ENCODE results near the gene PGM2L1.

DNA sequence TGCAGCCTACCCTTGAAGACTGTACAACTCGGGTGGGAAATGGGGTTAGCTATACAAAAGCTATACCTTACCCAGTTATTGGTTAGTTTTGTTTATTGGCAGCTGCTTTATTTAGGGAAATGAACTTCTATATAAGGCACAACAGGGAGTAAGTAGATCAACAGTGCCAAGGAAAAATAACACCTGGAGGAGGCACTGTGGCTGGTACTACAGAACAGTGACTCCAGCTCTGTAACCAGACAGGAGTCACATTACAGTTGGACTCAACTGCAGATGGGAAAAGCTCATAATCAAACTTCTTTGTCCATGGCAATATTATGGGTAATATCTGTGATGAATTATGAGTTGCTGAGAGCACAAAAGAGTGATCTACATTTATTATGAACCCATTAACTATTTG lies 100.7 kb downstream of the PGM2L1 start:
- TF ChIP-seq, protein P1, sequence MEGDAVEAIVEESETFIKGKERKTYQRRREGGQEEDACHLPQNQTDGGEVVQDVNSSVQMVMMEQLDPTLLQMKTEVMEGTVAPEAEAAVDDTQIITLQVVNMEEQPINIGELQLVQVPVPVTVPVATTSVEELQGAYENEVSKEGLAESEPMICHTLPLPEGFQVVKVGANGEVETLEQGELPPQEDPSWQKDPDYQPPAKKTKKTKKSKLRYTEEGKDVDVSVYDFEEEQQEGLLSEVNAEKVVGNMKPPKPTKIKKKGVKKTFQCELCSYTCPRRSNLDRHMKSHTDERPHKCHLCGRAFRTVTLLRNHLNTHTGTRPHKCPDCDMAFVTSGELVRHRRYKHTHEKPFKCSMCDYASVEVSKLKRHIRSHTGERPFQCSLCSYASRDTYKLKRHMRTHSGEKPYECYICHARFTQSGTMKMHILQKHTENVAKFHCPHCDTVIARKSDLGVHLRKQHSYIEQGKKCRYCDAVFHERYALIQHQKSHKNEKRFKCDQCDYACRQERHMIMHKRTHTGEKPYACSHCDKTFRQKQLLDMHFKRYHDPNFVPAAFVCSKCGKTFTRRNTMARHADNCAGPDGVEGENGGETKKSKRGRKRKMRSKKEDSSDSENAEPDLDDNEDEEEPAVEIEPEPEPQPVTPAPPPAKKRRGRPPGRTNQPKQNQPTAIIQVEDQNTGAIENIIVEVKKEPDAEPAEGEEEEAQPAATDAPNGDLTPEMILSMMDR (IDR thresholded peaks at IDR 0.05), result no peak
- no peak for TF ChIP-seq ZFX (IDR thresholded peaks at IDR 0.05; ENCODE audit: borderline replicate concordance)
